HG03025 (cell line): ENCODE results near the gene SELENON.

Source experiments
- ATAC-seq: cut with Tn5 transposase; IDR thresholded peaks from one replicate; pipeline ENCODE4 v1.9.1; 2021; ENCODE audit warnings: mild to moderate bottlenecking, moderate library complexity; ENCODE audit not compliant: unreplicated experiment, low FRiP score

The SELENON gene

GRCh38 chr1:25799935-25800702 lies at the start of gene SELENON:
Gene SELENON (plus strand): TSS chr1:25800193. CDS start chr1:25800231, 38 bp downstream.
- ATAC-seq, result no peak

GRCh38 chr1:25750923-25751605 lies 48.9 kb upstream of the SELENON start:
- no peak for ATAC-seq

- ATAC-seq, result no peak
Observed at GRCh38 chr1:25754470-25755181, 45.4 kb upstream of the SELENON start.

- no peak for ATAC-seq
Observed at GRCh38 chr1:25755475-25756125, 44.4 kb upstream of the SELENON start.

GRCh38 chr1:25756215-25756614 lies 43.8 kb upstream of the SELENON start:
- no peak for ATAC-seq

GRCh38 chr1:25757151-25757845 lies 42.7 kb upstream of the SELENON start:
- no peak for ATAC-seq

- ATAC-seq, result no peak
Observed at GRCh38 chr1:25757846-25758185, 42.2 kb upstream of the SELENON start.

GRCh38 chr1:25758466-25759070 lies 41.4 kb upstream of the SELENON start:
- ATAC-seq, result no peak

GRCh38 chr1:25760122-25760719 lies 39.8 kb upstream of the SELENON start:
- no peak for ATAC-seq

- no peak for ATAC-seq
Observed at GRCh38 chr1:25760871-25761270, 39.1 kb upstream of the SELENON start.

GRCh38 chr1:25763493-25763892 lies 36.5 kb upstream of the SELENON start:
- no peak for ATAC-seq

- no peak for ATAC-seq
Observed at GRCh38 chr1:25765136-25765922, 34.7 kb upstream of the SELENON start.

- no peak for ATAC-seq
Observed at GRCh38 chr1:25765923-25766589, 33.9 kb upstream of the SELENON start.

- no peak for ATAC-seq
Observed at GRCh38 chr1:25766721-25767436, 33.1 kb upstream of the SELENON start.

- no peak for ATAC-seq
Observed at GRCh38 chr1:25767437-25767770, 32.6 kb upstream of the SELENON start.

- ATAC-seq, result no peak
Observed at GRCh38 chr1:25768999-25769398, 31.0 kb upstream of the SELENON start.

GRCh38 chr1:25769625-25770383 lies 30.2 kb upstream of the SELENON start:
- no peak for ATAC-seq
